Activated naive CD4-positive, alpha-beta T cell treated with anti-CD3 and anti-CD28 coated beads, Interleukin-2, amount 10 ng/mL, durations not matched to agents 7 days and 5 days (primary cell): ENCODE results near the gene IFITM5.
"Not testable (repeated sequence)": the region's sequence is repeated elsewhere in the genome, so short reads cannot be mapped to it uniquely, and the experiment has no call there.

Experiments used
- CTCF ChIA-PET: fragments of 350-600 bp; sonication (Branson Sonifier 250); formaldehyde crosslinking; loops from one replicate; lab custom pipeline; 2021; ENCODE audit warnings: antibody characterized with exemption; lab: Charles Lee
- DNase-seq: peaks from one replicate; pipeline ENCODE4 v3.0.0-alpha.2; 2020
- H3K27ac Mint-ChIP-seq: one replicate; pipeline ENCODE4 v1.8.0; 2021; ENCODE audit warnings: mild to moderate bottlenecking, moderate library complexity, mixed read lengths
- H3K27me3 Mint-ChIP-seq: one replicate; pipeline ENCODE4 v1.8.0; 2021; ENCODE audit warnings: mild to moderate bottlenecking, mixed read lengths
- H3K36me3 Mint-ChIP-seq: one replicate; pipeline ENCODE4 v1.8.0; 2021; ENCODE audit warnings: mixed read lengths
- H3K4me1 Mint-ChIP-seq: one replicate; pipeline ENCODE4 v1.8.0; 2021; ENCODE audit warnings: mixed read lengths
- H3K4me3 Mint-ChIP-seq: one replicate; pipeline ENCODE4 v1.8.0; 2021; ENCODE audit warnings: mild to moderate bottlenecking, moderate library complexity, mixed read lengths
- H3K9me3 Mint-ChIP-seq: one replicate; pipeline ENCODE4 v1.8.0; 2021; ENCODE audit warnings: mixed read lengths

IFITM5 gene

GRCh38 chr11:332651-333480 is 33.5 kb upstream of the IFITM5 start:
- Mint-ChIP-seq H3K27me3 (peaks cover 42% of the 10 kb centered on the region), H3K36me3 (peaks cover 1% of the 10 kb centered on the region), H3K4me1 (peaks cover 65% of the 10 kb centered on the region), H3K4me3 (no peak overlapping the region), H3K27ac (no peak overlapping the region), H3K9me3 (no peaks in the 10 kb centered on the region)
- CTCF ChIA-PET, result no interaction called here
- no peak for DNase-seq

GRCh38 chr11:331358-332060 is 32.2 kb upstream of the IFITM5 start:
- Mint-ChIP-seq H3K4me1 (peaks cover 73% of the 10 kb centered on the region), H3K27me3 (peaks cover 42% of the 10 kb centered on the region), H3K4me3 (no peak overlapping the region), H3K36me3 (peaks cover 1% of the 10 kb centered on the region), H3K9me3 (no peaks in the 10 kb centered on the region), H3K27ac (no peak overlapping the region)
- CTCF ChIA-PET, result no interaction called here
- no peak for DNase-seq

DNA sequence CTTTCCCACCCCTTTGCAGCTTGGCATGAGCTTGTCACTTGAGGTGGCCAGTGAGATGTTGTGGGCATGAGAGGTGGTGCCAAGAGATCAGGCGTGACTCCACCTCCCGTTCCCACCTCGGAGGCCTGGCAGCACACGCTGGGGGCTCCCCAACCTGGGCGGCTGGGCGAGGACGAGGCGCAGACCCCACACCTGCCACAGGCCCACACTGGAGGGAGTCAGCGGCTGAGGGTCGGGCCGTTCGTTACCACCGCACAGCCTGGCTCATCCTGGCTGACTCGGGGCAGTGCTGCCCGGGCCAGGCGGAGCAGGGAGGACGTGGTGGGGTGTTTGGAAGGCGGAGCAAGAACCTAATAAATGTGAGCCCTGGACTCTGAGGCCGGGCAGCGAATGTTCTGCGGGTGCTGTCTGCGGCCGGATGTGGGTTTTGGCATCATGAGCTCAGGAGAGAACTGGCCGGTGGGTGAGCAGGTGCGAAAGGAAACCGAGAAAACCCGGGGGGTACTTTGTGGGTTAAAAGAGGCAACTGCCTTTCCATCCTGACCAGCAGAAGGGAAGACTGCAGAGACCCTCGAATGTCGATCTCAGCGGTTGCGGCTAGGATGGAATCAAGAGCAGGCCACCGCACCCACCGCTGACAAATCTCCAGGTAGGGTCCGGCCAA is 31.5 kb upstream of the IFITM5 start:
- Mint-ChIP-seq H3K4me3 (peak overlapping the region; percentile 37), H3K36me3 (peaks cover 1% of the 10 kb centered on the region), H3K27me3 (peaks cover 39% of the 10 kb centered on the region)

GRCh38 chr11:330307-330693 is 31.0 kb upstream of the IFITM5 start:
- Mint-ChIP-seq H3K27ac (peak overlapping the region; percentile 60), H3K27me3 (peaks cover 34% of the 10 kb centered on the region), H3K9me3 (no peaks in the 10 kb centered on the region), H3K4me3 (no peak overlapping the region), H3K4me1 (peaks cover 71% of the 10 kb centered on the region), H3K36me3 (peaks cover 1% of the 10 kb centered on the region)
- DNase-seq, result no peak
- CTCF ChIA-PET, result interaction anchor here (0.9 to 1.3 kb wide), 2 partner anchors 11 to 26 kb away, joined by 3 read pairs; no protein-coding TSS in a partner anchor

More for the DNA sequence above, 31.5 kb upstream of the IFITM5 start:
- peaks cover 73% of the 10 kb centered on the region for H3K4me1 Mint-ChIP-seq
- peak; percentile 59 for DNase-seq
- CTCF ChIA-PET, result interaction anchor here (0.9 kb wide), 1 partner anchor 10 kb away, joined by 3 read pairs; no protein-coding TSS in a partner anchor
- H3K27ac Mint-ChIP-seq, result peak overlapping the region; percentile 24
- H3K9me3 Mint-ChIP-seq, result no peaks in the 10 kb centered on the region

- no peak for DNase-seq
- Mint-ChIP-seq H3K27me3 (peaks cover 34% of the 10 kb centered on the region), H3K36me3 (peaks cover 1% of the 10 kb centered on the region), H3K9me3 (no peaks in the 10 kb centered on the region), H3K27ac (peak overlapping the region; percentile 82), H3K4me3 (no peak overlapping the region), H3K4me1 (peaks cover 73% of the 10 kb centered on the region)
- CTCF ChIA-PET, result interaction anchor here (1.3 to 1.6 kb wide), 3 partner anchors 19 to 80 kb away, joined by 3 to 5 read pairs (median 5); no protein-coding TSS in a partner anchor
Observed at GRCh38 chr11:329886-330253, 30.5 kb upstream of the IFITM5 start.

- not testable (repeated sequence) for H3K36me3 Mint-ChIP-seq, DNase-seq, H3K4me3 Mint-ChIP-seq, H3K9me3 Mint-ChIP-seq
- CTCF ChIA-PET, result interaction anchor here (1.3 to 1.6 kb wide), 3 partner anchors 20 to 78 kb away, joined by 3 to 5 read pairs (median 5); no protein-coding TSS in a partner anchor
- H3K4me1 Mint-ChIP-seq, result peaks cover 83% of the 10 kb centered on the region
- peaks cover 30% of the 10 kb centered on the region for H3K27me3 Mint-ChIP-seq
- H3K27ac Mint-ChIP-seq, result peak overlapping the region; percentile 19
Observed at GRCh38 chr11:328516-329100, 29.3 kb upstream of the IFITM5 start.

DNA sequence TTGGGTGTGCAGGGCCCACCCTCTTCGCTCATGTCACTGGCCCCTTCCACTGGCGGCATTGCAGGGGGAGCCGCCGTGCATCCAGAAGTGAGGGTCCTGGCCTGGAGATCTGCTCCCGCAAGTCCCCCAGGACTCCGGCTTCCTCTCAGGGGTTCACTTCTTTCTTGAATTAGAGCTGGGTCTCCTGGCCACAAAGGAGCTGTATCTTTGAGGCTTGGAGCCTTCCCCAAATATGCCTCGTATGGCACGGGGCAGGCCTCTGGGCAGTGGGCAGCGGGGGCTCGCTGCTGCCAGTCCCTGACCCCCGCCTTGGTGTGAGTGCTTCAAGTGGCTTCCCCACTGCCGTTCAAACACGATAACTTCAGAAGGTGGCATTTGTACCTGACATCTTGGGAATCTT is 28.7 kb upstream of the IFITM5 start:
- no peak overlapping the region for H3K4me3 Mint-ChIP-seq
- H3K36me3 Mint-ChIP-seq, result no peaks in the 10 kb centered on the region
- H3K27me3 Mint-ChIP-seq, result peaks cover 27% of the 10 kb centered on the region
- H3K27ac Mint-ChIP-seq, result peak overlapping the region; percentile 79
- CTCF ChIA-PET, result interaction anchor here (1.3 kb wide), 1 partner anchor 77 kb away, joined by 6 read pairs; no protein-coding TSS in a partner anchor
- no peaks in the 10 kb centered on the region for H3K9me3 Mint-ChIP-seq
- DNase-seq, result no peak
- H3K4me1 Mint-ChIP-seq, result peaks cover 81% of the 10 kb centered on the region

GRCh38 chr11:327581-327923 is 28.2 kb upstream of the IFITM5 start:
- Mint-ChIP-seq H3K9me3 (no peaks in the 10 kb centered on the region), H3K27ac (peak overlapping the region; percentile 94), H3K36me3 (no peaks in the 10 kb centered on the region), H3K27me3 (peaks cover 22% of the 10 kb centered on the region), H3K4me3 (peak overlapping the region; percentile 34), H3K4me1 (peaks cover 77% of the 10 kb centered on the region)
- no peak for DNase-seq
- CTCF ChIA-PET, result interaction anchor here (1.3 kb wide), 1 partner anchor 77 kb away, joined by 6 read pairs; no protein-coding TSS in a partner anchor

GRCh38 chr11:326842-327580 is 27.7 kb upstream of the IFITM5 start:
- peaks cover 76% of the 10 kb centered on the region for H3K4me1 Mint-ChIP-seq
- H3K4me3 Mint-ChIP-seq, result peak overlapping the region; percentile 53
- CTCF ChIA-PET, result interaction anchor here (1.0 to 1.3 kb wide), 2 partner anchors 21 to 76 kb away, joined by 3 to 6 read pairs; no protein-coding TSS in a partner anchor
- no peaks in the 10 kb centered on the region for H3K36me3 Mint-ChIP-seq
- H3K27me3 Mint-ChIP-seq, result peaks cover 18% of the 10 kb centered on the region
- H3K27ac Mint-ChIP-seq, result peak overlapping the region; percentile 94
- no peaks in the 10 kb centered on the region for H3K9me3 Mint-ChIP-seq
- peak; percentile 70 for DNase-seq

DNA sequence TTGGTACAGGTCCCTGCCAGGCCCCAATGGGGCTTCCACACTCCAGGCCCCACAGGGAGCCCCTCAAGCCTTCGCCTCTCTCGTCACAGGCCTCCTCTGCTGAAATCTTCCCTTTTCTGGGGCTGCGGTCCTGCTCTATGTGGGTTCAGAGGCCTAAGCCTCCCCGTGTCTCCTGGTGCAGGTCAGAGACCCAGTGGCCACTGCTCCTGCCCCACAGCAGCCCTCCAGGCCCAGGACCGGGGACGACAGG is 27.2 kb upstream of the IFITM5 start:
- DNase-seq, result no peak
- Mint-ChIP-seq H3K27ac (peak overlapping the region; percentile 94), H3K4me3 (peak overlapping the region; percentile 53), H3K9me3 (no peaks in the 10 kb centered on the region), H3K27me3 (peaks cover 13% of the 10 kb centered on the region), H3K36me3 (no peaks in the 10 kb centered on the region), H3K4me1 (peaks cover 71% of the 10 kb centered on the region)
- CTCF ChIA-PET, result interaction anchor here (1.0 kb wide), 1 partner anchor 20 kb away, joined by 3 read pairs; no protein-coding TSS in a partner anchor

- Mint-ChIP-seq H3K36me3 (no peaks in the 10 kb centered on the region), H3K9me3 (no peaks in the 10 kb centered on the region), H3K4me3 (peak overlapping the region; percentile 53), H3K4me1 (peaks cover 66% of the 10 kb centered on the region), H3K27me3 (peaks cover 8% of the 10 kb centered on the region), H3K27ac (peak overlapping the region; percentile 94)
- DNase-seq, result no peak
- CTCF ChIA-PET, result interaction anchor here (1.0 kb wide), 1 partner anchor 20 kb away, joined by 3 read pairs; no protein-coding TSS in a partner anchor
Observed at GRCh38 chr11:325796-326591, 26.7 kb upstream of the IFITM5 start.

GRCh38 chr11:324593-325517 is 25.5 kb upstream of the IFITM5 start:
- H3K4me3 Mint-ChIP-seq, DNase-seq, H3K36me3 Mint-ChIP-seq, H3K27me3 Mint-ChIP-seq, H3K27ac Mint-ChIP-seq, CTCF ChIA-PET, H3K9me3 Mint-ChIP-seq: not testable (repeated sequence)
- peaks cover 66% of the 10 kb centered on the region for H3K4me1 Mint-ChIP-seq
